ENCODE data around the gene MLF2. TPM values are rescaled to one million over a fixed set of nuclear protein-coding genes. Genes with fewer than 3 reads are reported as not detected.
"Not testable (repeated sequence)": the region's sequence is repeated elsewhere in the genome, so short reads cannot be mapped to it uniquely, and the experiment has no call there.

The MLF2 gene
- total and polyA plus RNA-seq, 2 donors from 2014 or later = 141 to 289 TPM

DNA sequence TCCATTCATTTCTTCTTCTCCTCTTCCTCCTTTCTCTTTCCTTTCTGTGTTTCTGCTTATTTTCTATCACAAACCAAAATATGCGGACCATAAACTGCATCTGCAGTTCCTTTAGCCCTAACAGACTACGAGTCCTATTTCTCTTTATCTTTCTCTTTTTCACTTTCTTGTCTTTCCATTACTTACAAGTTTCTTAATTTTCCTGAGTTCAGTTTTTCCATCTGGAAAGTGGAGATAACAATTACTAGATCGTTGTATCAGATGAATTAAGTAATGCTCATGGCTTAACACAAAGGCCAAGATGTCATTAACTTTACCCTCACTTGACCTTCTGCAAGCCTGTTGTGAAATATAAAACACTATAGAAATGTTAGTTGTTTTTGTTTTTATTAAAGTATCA is 30.1 kb downstream of the MLF2 start:
- H3K4me1 ChIP-seq (ENCODE audit: control insufficient read depth in 2 of 3, insufficient read depth in 2 of 3, low read depth in 1 of 3, low read length in 3 of 3) = peaks cover 0 to 9% (median 4%) of the 10 kb centered on the region in 3 donors
- no peaks in the 10 kb centered on the region for H3K36me3 ChIP-seq (ENCODE audit: control insufficient read depth in 2 of 3, insufficient read depth in 3 of 3, low read length in 3 of 3)
- no peak overlapping the region for H3K9ac ChIP-seq (ENCODE audit: low read length in 3 of 3)
- FAIRE-seq (no peak), DNase-seq (no peak)
- intact Hi-C loops (cut with DNase I) = no loop called here
- H3K27me3 ChIP-seq (ENCODE audit: control insufficient read depth, insufficient read depth, low read length) = no peaks in the 10 kb centered on the region
- no peak overlapping the region for H3K27ac ChIP-seq (ENCODE audit: low read depth in 2 of 2, low read length in 2 of 2)
- TF ChIP-seq, protein P1, sequence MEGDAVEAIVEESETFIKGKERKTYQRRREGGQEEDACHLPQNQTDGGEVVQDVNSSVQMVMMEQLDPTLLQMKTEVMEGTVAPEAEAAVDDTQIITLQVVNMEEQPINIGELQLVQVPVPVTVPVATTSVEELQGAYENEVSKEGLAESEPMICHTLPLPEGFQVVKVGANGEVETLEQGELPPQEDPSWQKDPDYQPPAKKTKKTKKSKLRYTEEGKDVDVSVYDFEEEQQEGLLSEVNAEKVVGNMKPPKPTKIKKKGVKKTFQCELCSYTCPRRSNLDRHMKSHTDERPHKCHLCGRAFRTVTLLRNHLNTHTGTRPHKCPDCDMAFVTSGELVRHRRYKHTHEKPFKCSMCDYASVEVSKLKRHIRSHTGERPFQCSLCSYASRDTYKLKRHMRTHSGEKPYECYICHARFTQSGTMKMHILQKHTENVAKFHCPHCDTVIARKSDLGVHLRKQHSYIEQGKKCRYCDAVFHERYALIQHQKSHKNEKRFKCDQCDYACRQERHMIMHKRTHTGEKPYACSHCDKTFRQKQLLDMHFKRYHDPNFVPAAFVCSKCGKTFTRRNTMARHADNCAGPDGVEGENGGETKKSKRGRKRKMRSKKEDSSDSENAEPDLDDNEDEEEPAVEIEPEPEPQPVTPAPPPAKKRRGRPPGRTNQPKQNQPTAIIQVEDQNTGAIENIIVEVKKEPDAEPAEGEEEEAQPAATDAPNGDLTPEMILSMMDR (IDR thresholded peaks at IDR 0.05; ENCODE audit: borderline replicate concordance, extremely low read depth, insufficient read depth) = no peak
- H3K9me3 ChIP-seq (ENCODE audit: control insufficient read depth in 2 of 3, insufficient read depth in 1 of 3, low read length in 3 of 3) = no peaks in the 10 kb centered on the region
- no peak overlapping the region for H3K4me3 ChIP-seq (ENCODE audit: low read length in 3 of 3)

DNA sequence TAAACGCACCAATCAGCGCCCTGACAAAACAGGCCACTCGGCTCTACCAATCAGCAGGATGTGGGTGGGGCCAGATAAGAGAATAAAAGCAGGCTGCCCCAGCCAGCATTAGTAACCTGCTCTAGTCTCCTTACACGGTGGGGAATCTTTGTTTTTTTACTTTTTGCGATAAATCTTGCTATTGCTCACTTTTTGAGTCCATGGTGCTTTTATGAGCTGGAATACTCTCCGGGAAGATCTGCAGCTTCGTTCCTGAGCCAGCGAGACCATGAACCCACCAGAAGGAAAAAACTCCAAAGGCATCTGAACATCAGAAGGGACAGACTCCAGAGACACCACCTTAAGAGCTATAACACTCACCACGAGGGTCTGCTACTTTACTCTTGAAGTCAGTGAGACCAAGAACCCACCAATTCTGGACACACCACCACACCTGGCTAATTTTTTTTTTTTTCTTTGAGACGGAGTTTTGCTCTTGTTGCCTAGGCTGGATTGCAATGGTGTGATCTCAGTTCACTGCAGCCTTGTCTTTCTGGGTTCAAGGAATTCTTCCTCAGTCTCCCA is 36.0 kb downstream of the MLF2 start:
- H3K36me3 ChIP-seq (ENCODE audit: control insufficient read depth in 2 of 3, insufficient read depth in 3 of 3, low read length in 3 of 3) = no peaks in the 10 kb centered on the region
- intact Hi-C loops (cut with DNase I) = no loop called here
- TF ChIP-seq, protein P1 (IDR thresholded peaks at IDR 0.05; ENCODE audit: borderline replicate concordance, extremely low read depth, insufficient read depth) = no peak
- H3K27ac ChIP-seq (ENCODE audit: low read depth in 2 of 2, low read length in 2 of 2) = no peak overlapping the region
- DNase-seq (no peak), FAIRE-seq (no peak)
- no peak overlapping the region for H3K9ac ChIP-seq (ENCODE audit: low read length in 3 of 3)
- no peak overlapping the region for H3K4me3 ChIP-seq (ENCODE audit: low read length in 3 of 3)
- no peaks in the 10 kb centered on the region for H3K9me3 ChIP-seq (ENCODE audit: control insufficient read depth in 2 of 3, insufficient read depth in 1 of 3, low read length in 3 of 3)
- no peaks in the 10 kb centered on the region for H3K27me3 ChIP-seq (ENCODE audit: control insufficient read depth, insufficient read depth, low read length)
- H3K4me1 ChIP-seq (ENCODE audit: control insufficient read depth in 2 of 3, insufficient read depth in 2 of 3, low read depth in 1 of 3, low read length in 3 of 3) = no peaks in the 10 kb centered on the region

DNA sequence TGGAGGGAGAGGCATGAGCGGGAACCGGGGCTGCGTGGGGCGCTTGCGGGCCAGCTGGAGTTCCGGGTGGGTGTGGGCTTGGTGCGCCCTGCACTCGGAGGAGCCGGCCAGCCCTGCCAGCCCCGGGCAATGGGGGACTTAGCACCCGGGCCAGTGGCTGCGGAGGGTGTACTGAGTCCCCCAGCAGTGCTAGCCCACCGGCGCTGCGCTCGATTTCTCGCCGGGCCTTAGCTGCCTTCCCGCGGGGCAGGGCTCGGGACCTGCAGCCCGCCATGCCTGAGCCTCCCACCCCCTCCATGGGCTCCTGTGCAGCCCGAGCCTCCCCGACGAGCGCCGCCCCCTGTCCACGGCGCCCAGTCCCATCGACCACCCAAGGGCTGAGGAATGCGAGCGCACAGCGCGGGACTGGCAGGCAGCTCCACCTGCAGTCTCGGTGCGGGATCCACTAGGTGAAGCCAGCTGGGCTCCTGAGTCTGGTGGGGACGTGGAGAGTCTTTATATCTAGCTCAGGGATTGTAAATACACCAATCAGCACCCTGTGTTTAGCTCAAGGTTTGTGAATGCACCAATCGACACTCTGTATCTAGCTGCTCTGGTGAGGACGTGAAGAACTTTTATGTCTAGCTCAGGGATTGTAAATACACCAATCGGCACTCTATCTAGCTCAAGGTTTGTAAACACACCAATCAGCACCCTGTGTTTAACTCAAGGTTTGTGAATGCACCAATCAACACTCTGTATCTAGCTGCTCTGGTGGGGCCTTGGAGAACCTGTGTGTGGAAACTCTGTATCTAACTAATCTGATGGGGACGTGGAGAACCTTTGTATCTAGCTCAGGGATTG is 36.7 kb downstream of the MLF2 start:
- H3K9me3 ChIP-seq (ENCODE audit: control insufficient read depth in 2 of 3, insufficient read depth in 1 of 3, low read length in 3 of 3); intact Hi-C loops (cut with DNase I): not testable (repeated sequence)

DNA sequence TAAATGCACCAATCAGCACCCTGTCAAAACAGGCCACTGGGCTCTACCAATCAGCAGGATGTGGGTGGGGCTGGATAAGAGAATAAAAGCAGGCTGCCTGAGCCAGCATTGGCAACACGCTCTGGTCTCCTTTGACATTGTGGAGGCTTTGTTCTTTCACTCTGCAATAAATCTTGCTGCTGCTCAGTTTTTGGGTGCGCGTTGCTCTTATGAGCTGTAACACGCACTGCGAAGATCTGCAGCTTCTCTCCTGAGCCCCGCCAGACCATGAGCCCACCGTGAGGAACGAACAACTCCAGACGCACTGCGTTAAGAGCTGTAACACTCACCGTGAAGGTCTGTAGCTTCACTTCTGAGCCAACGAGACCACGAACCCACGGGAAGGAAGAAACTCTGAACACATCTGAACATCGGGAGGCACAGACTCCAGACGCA is 44.0 kb downstream of the MLF2 start:
- Histone ChIP-seq H3K27ac (ENCODE audit: low read depth in 2 of 2, low read length in 2 of 2) (no peak overlapping the region), H3K36me3 (ENCODE audit: control insufficient read depth in 2 of 3, insufficient read depth in 3 of 3, low read length in 3 of 3) (no peaks in the 10 kb centered on the region), H3K9me3 (ENCODE audit: control insufficient read depth in 2 of 3, insufficient read depth in 1 of 3, low read length in 3 of 3) (no peaks in the 10 kb centered on the region), H3K27me3 (ENCODE audit: control insufficient read depth, insufficient read depth, low read length) (no peaks in the 10 kb centered on the region), H3K4me3 (ENCODE audit: low read length in 3 of 3) (no peak overlapping the region), H3K4me1 (ENCODE audit: control insufficient read depth in 2 of 3, insufficient read depth in 2 of 3, low read depth in 1 of 3, low read length in 3 of 3) (no peaks in the 10 kb centered on the region), H3K9ac (ENCODE audit: low read length in 3 of 3) (no peak overlapping the region)
- intact Hi-C loops (cut with DNase I) = no loop called here
- DNase-seq = no peak
- TF ChIP-seq, protein P1 (IDR thresholded peaks at IDR 0.05; ENCODE audit: borderline replicate concordance, extremely low read depth, insufficient read depth) = no peak
- FAIRE-seq = no peak

More for the DNA sequence above, 36.7 kb downstream of the MLF2 start:
- FAIRE-seq; H3K36me3 ChIP-seq (ENCODE audit: control insufficient read depth in 2 of 3, insufficient read depth in 3 of 3, low read length in 3 of 3); H3K27me3 ChIP-seq (ENCODE audit: control insufficient read depth, insufficient read depth, low read length); H3K4me3 ChIP-seq (ENCODE audit: low read length in 3 of 3); H3K27ac ChIP-seq (ENCODE audit: low read depth in 2 of 2, low read length in 2 of 2); DNase-seq; H3K9ac ChIP-seq (ENCODE audit: low read length in 3 of 3); H3K4me1 ChIP-seq (ENCODE audit: control insufficient read depth in 2 of 3, insufficient read depth in 2 of 3, low read depth in 1 of 3, low read length in 3 of 3): not testable (repeated sequence)

DNA sequence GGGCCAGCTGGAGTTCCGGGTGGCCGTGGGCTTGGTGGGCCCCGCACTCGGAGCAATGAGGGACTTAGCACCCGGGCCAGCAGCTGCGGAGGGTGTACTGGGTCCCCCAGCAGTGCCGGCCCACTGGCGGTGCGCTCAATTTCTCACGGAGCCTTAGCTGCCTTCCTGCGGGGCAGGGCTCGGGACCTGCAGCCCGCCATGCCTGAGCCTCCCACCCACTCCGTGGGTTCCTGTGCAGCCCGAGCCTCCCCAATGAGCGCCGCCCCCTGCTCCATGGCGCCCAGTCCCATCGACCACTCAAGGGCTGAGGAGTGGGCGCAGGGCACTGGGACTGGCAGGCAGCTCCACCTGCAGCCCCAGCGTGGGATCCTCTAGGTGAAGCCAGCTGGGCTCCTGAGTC is 44.6 kb downstream of the MLF2 start:
- H3K27me3 ChIP-seq (ENCODE audit: control insufficient read depth, insufficient read depth, low read length); FAIRE-seq; H3K36me3 ChIP-seq (ENCODE audit: control insufficient read depth in 2 of 3, insufficient read depth in 3 of 3, low read length in 3 of 3); intact Hi-C loops (cut with DNase I); H3K9ac ChIP-seq (ENCODE audit: low read length in 3 of 3); H3K4me3 ChIP-seq (ENCODE audit: low read length in 3 of 3); H3K4me1 ChIP-seq (ENCODE audit: control insufficient read depth in 2 of 3, insufficient read depth in 2 of 3, low read depth in 1 of 3, low read length in 3 of 3); H3K9me3 ChIP-seq (ENCODE audit: control insufficient read depth in 2 of 3, insufficient read depth in 1 of 3, low read length in 3 of 3); DNase-seq; H3K27ac ChIP-seq (ENCODE audit: low read depth in 2 of 2, low read length in 2 of 2): not testable (repeated sequence)
